ENCODE results near the gene FLVCR2. TPM values are rescaled to one million over a fixed set of nuclear protein-coding genes. Genes with fewer than 3 reads are reported as not detected.

Gene FLVCR2
- total and polyA plus RNA-seq, 2 experiments from 2014 or later = 1.8 to 1.9 TPM

GRCh38 chr14:75568140-75568539 is 10.3 kb upstream of the FLVCR2 start:
- TF ChIP-seq, protein P1, sequence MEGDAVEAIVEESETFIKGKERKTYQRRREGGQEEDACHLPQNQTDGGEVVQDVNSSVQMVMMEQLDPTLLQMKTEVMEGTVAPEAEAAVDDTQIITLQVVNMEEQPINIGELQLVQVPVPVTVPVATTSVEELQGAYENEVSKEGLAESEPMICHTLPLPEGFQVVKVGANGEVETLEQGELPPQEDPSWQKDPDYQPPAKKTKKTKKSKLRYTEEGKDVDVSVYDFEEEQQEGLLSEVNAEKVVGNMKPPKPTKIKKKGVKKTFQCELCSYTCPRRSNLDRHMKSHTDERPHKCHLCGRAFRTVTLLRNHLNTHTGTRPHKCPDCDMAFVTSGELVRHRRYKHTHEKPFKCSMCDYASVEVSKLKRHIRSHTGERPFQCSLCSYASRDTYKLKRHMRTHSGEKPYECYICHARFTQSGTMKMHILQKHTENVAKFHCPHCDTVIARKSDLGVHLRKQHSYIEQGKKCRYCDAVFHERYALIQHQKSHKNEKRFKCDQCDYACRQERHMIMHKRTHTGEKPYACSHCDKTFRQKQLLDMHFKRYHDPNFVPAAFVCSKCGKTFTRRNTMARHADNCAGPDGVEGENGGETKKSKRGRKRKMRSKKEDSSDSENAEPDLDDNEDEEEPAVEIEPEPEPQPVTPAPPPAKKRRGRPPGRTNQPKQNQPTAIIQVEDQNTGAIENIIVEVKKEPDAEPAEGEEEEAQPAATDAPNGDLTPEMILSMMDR (IDR thresholded peaks at IDR 0.05; ENCODE audit: low read depth, low read length) = no peak
- peaks cover 8% of the 10 kb centered on the region for H3K4me1 ChIP-seq (ENCODE audit: low read depth)
- no peaks in the 10 kb centered on the region for H3K36me3 ChIP-seq
- no peak overlapping the region for H3K4me3 ChIP-seq
- H3K27ac ChIP-seq = no peak overlapping the region
- H3K9me3 ChIP-seq (ENCODE audit: low read depth) = no peaks in the 10 kb centered on the region
- no peaks in the 10 kb centered on the region for H3K27me3 ChIP-seq
- DNase-seq (ENCODE audit: low read depth in 1 of 2, low spot score in 1 of 2) = no peak

DNA sequence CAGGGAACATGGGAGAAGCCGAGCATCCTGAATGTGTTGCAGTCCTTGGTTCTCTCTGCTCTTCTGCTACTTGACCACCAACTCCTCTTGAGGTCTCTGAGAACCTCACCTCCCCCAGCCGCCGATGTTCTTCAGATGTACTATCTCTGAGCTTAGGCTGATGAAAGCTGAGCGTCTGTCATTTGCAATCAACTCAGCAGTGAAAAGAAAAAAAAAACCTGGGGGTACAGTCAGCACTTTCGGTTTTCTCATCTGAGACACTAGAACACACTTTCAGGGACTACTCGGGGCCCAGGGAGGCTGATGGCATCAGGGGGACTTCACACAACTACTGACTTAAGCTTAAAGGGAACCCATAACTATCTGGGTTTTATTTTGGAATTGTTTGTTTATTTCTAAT is 9.6 kb upstream of the FLVCR2 start:
- TF ChIP-seq, protein P1 (IDR thresholded peaks at IDR 0.05; ENCODE audit: low read depth, low read length) = no peak
- no peak for DNase-seq (ENCODE audit: low read depth in 1 of 2, low spot score in 1 of 2)
- H3K4me1 ChIP-seq (ENCODE audit: low read depth) = peaks cover 8% of the 10 kb centered on the region
- no peak overlapping the region for H3K27ac ChIP-seq
- no peaks in the 10 kb centered on the region for H3K9me3 ChIP-seq (ENCODE audit: low read depth)
- no peaks in the 10 kb centered on the region for H3K27me3 ChIP-seq
- H3K4me3 ChIP-seq = no peak overlapping the region
- no peaks in the 10 kb centered on the region for H3K36me3 ChIP-seq

DNA sequence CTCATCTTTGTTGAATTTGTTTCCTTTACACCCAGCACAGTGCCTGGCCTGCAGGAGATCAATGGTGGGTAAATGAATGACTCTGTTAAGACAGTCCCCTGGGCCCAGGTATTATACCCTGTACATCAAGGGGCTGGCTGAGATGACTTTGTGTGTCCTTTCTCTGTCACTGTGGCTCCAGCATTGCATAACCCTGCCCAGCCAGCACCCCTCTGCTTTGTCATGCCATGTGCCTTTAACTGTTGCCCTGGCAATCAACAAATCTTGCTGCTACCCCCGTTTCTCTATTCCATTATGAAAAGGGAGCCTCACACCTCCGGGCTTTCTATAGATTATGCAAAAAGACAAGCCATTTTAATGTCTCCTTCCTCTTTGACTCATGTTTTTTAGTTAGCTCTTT is 7.6 kb upstream of the FLVCR2 start:
- TF ChIP-seq, protein P1 (IDR thresholded peaks at IDR 0.05; ENCODE audit: low read depth, low read length) = no peak
- Histone ChIP-seq H3K36me3 (no peaks in the 10 kb centered on the region), H3K27ac (no peak overlapping the region)

GRCh38 chr14:75572104-75572503 is 6.3 kb upstream of the FLVCR2 start:
- no peak for DNase-seq (ENCODE audit: low read depth in 1 of 2, low spot score in 1 of 2)
- TF ChIP-seq, protein P1 (IDR thresholded peaks at IDR 0.05; ENCODE audit: low read depth, low read length) = no peak
- Histone ChIP-seq H3K27me3 (no peaks in the 10 kb centered on the region), H3K4me1 (ENCODE audit: low read depth) (no peaks in the 10 kb centered on the region), H3K4me3 (no peak overlapping the region), H3K9me3 (ENCODE audit: low read depth) (no peaks in the 10 kb centered on the region), H3K36me3 (no peaks in the 10 kb centered on the region), H3K27ac (no peak overlapping the region)

More for the DNA sequence above, 7.6 kb upstream of the FLVCR2 start:
- Histone ChIP-seq H3K27me3 (no peaks in the 10 kb centered on the region), H3K9me3 (ENCODE audit: low read depth) (no peaks in the 10 kb centered on the region), H3K4me1 (ENCODE audit: low read depth) (peaks cover 7% of the 10 kb centered on the region), H3K4me3 (no peak overlapping the region)
- DNase-seq (ENCODE audit: low read depth in 1 of 2, low spot score in 1 of 2) = no peak

DNA sequence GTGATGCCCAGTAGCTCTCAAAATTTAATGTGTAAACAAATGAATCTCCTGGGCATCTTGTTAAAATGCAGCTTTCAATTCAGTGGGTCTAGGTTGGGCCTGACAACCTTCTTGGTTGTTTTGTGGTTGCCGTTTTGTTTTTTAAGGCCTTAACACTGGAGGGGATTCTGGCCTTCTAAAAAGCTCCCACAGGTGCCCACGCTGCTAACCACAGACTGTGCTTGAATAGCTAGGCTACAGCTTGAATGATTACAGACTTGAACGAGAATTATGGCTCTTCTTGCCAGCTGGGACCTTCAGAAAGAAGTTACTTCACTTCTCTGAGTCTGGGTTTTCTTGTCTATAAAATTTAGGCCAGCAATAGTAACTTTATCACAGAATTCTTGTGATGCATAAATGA is 1.3 kb upstream of the FLVCR2 start:
- Histone ChIP-seq H3K9me3 (ENCODE audit: low read depth) (no peaks in the 10 kb centered on the region), H3K4me1 (ENCODE audit: low read depth) (peaks cover 8% of the 10 kb centered on the region), H3K4me3 (no peak overlapping the region), H3K36me3 (no peaks in the 10 kb centered on the region), H3K27me3 (no peaks in the 10 kb centered on the region), H3K27ac (no peak overlapping the region)
- DNase-seq (ENCODE audit: low read depth in 1 of 2, low spot score in 1 of 2) = no peak
- TF ChIP-seq, protein P1 (IDR thresholded peaks at IDR 0.05; ENCODE audit: low read depth, low read length) = no peak

DNA sequence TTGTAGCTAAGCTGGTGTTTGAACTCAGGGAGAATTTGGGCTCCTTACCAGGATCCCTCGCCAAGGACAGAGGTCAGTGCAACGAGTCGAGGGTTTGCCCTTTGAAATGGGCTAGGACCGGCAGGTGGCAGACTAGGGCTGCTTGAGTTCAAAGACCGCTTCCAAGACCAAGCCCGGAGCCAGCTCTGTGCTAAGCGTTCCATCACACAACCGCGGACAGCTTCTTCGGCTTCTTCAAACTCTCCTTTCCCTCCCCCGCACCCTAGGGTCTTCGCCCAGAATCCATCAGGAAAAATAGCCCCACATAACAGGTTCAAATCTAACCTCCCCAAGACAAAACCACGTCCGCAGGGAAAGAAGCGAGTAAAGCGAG is 705 bp upstream of the FLVCR2 start:
- TF ChIP-seq, protein P1 (IDR thresholded peaks at IDR 0.05; ENCODE audit: low read depth, low read length) = peak; percentile 83
- peak; percentile 88 to 92 for DNase-seq (ENCODE audit: low read depth in 1 of 2, low spot score in 1 of 2)
- H3K4me1 ChIP-seq (ENCODE audit: low read depth) = peaks cover 8% of the 10 kb centered on the region
- H3K27me3 ChIP-seq = no peaks in the 10 kb centered on the region
- no peaks in the 10 kb centered on the region for H3K9me3 ChIP-seq (ENCODE audit: low read depth)
- peak overlapping the region; percentile 36 for H3K4me3 ChIP-seq
- H3K27ac ChIP-seq = peak overlapping the region; percentile 64
- no peaks in the 10 kb centered on the region for H3K36me3 ChIP-seq

Data from cardiac muscle cell (in vitro differentiated cells and primary cell).